Measurements from ENCODE around the gene DNM2.
"Not testable (repeated sequence)": the region's sequence is repeated elsewhere in the genome, so short reads cannot be mapped to it uniquely, and the experiment has no call there.

Gene DNM2

DNA sequence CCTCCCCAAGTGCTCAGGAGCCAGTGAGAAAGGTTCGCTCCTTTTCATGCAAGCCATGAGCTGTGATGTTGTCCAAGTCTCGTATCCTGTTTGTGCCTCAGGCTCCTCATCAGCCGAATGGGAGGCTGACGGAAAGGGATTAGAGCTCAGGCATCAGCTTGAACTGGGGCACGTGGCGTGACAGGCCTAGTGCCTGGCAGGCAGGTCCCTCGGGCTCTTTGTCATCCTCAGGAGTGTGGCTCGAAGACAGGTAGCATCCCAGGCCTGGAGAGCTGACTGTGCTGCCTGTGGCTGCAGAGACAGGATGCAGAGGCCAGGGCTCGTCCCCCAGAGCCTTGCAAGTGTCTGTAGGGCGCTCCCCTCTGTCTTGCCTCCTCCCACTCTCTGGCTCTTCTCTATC is 38.5 kb downstream of the DNM2 start:
- no peak for DNase-seq

DNA sequence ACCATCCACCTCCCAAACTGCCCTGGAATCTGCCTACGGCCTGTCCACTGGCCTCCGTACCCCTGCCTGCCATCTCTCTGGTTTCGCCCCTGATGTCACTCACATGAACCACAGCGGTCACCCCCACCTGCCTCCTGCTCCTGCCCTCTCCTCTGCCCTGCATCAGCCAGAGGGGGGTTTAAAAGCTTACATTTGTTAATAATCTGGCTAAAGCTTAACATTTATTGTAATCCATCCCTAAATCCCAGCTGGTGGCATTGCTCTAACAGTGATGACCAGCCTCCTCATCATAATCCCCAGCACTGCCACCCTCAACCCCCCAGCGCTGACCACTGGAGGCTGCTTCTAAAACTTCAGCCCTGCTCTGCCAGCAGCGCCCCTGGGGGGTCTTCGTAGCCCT is 38.9 kb downstream of the DNM2 start:
- DNase-seq, result no peak

DNA sequence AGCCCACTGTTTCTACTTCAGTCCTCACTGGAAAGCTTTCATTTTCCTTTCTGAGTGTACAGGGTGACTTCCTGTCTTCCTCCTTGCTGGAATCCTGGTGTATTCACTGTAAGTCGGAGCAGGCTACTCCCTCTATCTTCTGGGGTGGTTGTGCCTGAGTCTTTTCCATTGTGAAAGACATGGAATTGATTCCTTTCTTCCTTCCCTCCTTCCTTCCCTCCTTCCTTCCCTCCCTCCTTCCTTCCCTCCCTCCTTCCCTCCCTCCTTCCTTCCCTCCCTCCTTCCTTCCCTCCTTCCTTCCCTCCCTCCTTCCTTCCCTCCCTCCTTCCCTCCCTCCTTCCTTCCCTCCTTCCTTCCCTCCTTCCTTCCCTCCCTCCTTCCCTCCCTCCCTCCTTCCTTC is 40.2 kb downstream of the DNM2 start:
- not testable (repeated sequence) for DNase-seq

DNA sequence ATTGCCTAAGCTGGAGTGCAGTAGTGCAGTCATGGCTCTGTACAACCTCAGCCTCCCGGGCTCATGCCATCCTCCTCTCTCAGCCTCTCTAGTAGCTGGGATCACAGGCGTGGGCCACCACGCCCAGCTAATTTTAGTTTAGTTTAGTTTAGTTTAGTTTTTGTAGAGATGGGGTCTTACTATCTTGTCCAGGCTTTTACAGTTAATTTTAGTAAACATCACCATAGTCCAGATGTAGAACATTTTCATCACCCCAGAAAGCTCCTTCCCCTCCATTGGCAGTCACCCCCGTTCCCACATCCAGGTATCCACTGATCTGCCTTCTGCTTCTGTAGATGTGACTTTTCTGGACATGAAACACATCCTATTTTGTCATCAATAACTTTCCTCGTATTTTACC is 41.1 kb downstream of the DNM2 start:
- no peak for DNase-seq

DNA sequence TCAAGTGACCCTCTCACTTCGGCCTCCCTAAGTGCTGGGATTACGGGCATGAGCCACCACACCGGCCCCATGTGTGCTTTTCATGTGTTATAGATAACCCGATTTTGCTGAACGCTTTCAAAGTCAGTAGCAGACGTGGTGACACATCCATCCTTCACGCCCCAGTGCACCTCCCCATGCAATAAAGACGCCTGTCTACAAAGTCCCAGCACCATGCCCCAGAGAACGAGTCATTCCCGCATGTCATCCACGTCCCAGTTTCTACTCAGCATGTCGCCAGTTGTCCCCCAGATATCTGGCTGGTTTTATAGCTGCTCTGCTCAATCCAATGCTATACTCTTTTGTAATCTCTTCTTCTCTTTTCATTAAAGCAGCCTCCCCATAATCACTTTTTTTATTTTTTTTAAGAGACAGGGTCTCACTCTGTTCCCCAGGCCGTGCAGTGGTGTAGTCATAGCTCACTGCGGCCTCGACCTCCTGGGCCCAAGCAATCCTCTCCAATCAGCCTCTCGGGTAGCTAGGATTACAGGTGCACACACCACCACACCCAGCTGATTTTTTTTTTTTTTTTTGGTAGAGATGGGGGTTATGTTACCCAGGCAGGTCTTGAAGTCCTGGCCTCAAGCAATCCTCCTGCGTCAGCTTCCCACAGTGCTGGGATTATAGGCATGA is 42.5 kb downstream of the DNM2 start:
- no peak for DNase-seq

DNA sequence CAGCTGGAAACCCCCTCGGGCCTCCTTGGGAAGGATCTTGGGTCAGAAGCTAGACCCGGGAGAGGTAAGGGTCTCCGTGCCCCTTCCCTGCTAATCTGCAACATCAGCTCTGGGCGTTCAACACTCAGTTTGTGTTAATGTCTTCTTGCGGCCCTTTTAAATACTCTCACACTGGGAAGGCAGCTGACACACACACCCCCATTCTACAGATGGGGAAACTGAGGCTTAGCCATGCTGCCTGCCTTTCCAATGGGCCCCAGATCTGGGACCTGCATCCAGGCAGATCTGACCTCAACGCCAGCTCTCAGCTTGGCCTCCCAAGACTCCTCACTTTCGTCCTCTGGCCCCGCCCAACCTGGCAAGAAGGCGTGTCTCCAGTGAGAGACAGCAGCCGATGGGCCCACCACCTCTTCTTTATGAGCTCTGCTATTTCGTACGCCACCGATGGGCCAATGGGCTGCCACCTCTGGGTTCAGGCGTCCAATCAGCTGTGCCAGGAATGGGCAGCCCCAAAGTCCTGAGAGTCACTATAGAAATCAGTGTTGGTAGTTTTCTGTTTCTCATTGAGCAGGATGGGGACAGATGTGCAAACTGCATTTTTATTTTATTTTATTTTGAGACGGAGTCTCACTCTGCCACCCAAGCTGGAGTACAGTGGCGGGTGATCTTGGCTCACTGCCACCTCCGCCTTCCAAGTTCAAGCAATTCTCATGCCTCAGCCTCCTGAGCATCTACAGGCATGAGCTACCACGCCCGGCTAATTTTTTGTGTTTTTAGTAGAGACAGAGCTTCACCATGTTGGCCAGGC is 43.8 kb downstream of the DNM2 start:
- DNase-seq, result no peak

DNA sequence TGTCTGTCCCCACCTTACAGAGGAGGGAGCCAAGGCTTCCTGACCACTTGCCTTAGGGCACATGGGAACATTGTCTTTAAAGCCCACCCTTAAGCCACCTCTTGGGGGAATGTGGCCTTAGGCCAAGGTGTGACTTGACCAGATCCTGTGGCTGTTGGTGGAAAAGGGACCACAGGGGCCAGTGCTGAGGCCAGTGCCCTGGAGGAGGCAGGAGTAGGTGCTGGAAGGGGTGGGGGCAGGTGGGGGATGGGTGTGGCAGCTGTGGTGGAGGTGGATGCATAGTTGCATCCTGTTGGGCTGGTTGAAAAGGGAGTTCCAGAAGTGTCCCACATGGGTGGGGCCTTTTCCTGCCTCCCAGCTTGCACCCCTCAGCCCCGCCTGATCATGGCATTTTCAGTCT is 44.8 kb downstream of the DNM2 start:
- DNase-seq, result peak; percentile 42

DNA sequence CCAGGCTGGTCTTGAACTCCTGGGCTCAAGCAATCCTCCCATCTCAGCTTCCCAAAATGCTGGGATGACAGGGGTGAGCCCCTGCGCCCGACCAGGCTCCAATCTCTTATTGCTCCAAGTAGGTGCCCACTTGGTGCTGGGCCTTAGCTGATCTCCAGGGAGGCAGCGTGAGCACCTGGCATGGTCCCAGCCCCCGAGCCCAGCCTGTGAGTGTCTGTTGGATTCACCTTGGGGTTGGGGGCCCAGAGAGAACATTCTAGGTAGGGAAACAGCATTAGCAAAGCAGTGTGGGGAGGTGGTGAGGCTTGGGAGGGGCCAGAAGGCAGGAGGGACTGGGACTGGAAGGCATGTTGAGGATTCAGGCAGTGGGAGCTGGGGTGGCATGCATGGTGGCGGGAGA is 45.5 kb downstream of the DNM2 start:
- DNase-seq, result no peak

DNA sequence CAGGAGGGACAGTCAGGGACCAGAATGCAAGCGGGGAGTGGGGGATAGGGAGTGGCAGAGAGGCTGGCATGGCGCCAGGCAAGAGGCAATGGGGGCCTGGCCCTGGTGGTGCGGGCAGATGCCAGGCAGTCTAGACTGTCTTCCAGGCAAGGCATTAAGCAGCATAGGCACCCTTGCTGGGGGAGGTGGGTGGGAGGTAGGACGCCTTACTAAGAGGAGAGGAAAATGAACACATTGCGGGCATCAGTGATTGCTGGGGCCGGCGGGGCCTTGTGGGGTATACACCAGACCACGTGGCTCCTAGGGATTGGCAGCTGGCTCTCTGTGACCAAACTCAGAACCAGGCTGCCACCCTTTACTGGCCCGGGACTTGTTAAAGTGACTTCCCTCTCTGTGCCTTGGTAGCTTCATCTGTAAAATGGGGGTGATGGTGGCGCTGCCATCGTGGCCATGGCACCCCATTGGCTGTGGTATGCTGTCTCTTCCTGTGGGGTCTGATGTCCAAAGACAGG is 46.0 kb downstream of the DNM2 start:
- no peak for DNase-seq

DNA sequence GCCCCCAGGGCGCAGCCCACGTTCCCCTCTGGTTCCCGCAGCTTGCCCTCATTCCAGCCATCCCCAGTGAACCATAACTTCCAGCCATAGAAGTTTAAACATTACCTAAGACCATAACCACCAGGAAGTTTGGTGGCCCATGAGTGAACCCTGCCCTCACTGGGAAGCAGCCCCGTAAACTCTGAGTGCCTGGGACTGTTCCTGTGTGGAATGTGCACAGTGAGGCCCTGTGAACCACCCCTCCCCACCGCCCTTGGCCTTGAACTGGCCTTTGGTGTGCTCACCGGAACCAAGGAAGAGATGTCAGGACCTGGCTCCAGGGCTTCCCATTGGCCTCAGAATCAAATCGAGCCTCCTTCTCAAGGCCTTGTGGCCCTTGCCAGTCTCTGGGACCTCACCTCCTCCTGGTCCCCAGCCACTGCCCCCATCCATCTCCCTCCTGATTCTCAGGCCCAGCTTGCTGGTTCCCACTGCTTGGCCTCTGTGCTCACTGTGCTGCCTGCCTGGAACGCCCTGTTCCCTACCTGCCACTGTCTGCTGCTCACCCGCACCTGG is 46.5 kb downstream of the DNM2 start:
- DNase-seq, result no peak

DNA sequence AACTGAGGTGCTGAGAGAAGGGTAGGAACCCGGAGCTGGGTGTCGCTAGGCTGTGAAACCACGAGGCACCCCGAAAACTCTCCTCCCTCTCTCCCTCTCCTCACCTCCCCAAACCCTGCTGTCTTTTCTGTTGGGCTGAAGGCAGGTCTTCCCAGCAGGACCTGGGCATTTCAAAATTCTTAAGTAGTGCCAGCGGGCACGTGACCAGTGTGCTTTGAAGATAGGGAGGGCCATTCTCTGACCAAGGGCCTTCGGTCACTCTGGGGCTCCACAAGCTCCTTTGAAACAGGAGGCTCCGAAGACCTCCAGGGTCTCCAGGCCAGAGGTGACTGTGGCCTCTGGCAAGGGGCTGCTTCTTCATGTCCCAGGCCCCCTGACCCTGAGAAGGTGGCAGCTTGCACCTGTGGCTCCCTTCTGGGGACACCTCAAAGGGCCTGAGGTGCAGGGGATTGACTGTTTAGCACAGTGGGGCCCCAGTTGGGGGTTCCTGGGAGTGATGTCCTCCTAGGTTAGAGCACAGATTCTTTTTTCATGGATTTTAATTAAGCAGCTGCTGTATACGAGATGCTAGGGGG is 48.3 kb downstream of the DNM2 start:
- no peak for DNase-seq

DNA sequence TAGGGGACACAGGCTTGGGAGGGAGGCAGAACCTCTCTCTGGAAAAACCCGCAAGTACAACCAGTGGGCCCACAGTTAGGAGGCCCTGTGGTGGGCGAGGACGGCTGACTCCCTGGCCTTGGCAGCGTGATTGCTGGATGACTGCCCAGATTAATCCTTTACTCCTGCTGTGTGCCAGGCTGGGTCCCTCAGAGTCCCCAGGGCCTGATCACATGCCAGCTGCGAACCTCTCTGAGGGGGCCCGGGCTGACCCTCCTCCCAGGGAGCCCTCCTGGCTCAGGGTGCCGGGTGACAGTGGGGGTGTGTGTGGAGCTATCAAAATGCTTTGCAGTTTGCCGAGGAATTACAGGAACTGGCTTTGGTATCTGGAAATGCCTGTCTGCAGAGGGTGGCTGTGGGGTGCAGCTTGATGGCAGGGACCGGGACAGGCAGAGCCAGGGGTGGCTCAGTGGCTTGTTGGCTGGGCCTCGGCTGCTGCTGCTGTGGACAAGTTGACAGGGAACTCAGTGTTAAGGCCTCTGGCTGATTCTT is 48.9 kb downstream of the DNM2 start:
- no peak for DNase-seq

DNA sequence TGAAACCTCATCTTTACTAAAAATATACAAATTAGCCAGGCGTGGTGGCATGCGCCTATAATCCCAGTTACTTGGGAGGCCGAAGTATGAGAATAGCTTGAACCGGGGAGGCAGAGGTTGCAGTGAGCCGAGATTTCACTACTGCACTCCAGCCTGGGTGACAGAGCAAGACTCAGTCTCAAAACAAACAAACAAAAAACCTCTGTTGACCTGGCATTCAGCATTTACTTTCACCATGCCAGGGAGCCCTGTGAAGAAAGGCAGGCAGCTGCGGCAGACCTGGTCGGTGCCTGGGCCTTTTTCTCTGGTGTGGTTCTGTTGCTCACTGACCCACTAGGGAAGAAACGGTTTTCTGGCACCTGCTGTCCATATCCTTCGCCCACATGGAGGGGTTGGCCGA is 49.8 kb downstream of the DNM2 start:
- DNase-seq, result no peak

DNA sequence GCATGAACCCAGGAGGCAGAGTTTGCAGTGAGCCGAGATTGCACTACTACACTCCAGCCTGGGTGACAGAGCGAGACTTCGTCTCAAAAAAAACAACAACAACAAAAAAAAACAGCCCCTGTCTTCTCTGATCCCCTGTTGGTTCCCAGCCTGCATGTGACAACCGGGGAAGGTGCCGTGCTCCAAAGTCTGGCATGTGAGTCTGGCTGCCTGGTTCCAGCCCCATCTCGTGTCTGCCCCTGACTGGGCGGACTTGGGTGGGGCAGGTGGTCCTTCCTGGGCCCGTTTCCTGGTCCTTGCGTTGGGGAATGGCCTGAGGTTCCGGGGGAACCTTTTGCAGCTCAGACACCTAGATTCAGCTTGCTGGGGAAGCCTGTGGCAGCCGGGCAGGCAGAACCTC is 50.5 kb downstream of the DNM2 start:
- DNase-seq, result no peak

DNA sequence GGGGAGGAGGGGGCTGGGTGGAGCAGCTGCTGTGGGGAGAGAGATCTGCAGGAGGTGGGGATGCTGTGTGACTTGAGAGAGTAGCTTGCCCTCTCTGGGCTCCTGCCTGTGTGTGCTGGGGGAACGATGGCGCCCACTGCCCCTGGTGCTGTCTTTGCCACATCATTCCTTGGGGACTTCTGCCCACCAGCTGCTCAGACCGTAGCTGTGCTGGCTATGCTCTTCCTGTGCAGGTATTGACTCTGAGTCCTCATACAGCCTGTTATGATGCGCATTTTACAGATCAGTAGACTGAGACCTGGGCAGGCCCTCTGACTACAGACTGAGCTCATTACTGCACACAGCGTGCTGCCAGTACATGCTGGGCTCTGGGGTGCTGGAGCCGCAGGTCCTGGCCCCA is 51.1 kb downstream of the DNM2 start:
- DNase-seq, result no peak

DNA sequence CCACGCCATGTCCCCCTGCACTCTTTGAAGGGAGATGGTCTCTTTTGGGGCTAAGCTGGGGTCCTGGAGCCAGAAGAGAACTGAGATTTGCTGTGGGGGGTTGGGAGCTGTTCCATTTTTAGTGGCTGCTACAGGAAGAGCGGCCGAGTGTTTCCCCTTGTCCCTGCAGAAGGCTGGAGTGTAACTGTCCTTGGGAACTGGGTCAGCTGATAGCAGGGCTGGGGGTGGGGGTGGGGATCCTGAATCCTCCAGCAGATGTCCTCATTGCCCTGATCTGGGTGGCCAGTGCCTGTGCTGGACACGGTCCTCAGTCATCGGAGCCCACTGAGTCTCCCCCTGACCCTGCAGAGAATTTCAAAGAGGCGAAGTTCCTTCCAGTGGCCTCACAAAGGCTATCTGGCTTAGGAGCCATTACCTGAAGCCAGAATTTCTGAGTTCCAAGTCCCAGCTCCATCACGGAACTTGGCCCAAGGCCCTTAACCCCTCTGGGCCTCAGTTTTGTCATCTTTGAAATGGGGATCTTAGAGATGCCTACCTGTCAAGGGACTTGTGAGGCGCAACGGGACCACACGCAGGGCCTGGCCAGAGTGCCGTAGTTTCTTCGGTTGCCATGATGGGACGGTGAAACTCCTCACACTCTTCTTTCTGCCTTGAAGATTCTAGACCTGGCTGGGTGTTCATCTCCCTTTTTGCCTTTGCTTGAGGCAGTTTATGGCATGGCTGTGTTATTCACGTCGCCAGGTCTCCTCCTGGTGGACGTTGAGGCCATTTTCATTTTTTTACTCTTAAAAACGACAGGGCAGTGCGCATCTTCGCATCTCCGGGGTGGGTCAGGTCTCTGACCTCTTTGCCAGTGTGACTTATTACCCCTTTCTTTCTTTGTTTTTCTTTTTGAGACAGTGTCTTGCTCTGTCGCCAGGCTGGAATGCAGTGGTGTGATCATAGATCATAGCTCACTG is 51.9 kb downstream of the DNM2 start:
- DNase-seq, result no peak

DNA sequence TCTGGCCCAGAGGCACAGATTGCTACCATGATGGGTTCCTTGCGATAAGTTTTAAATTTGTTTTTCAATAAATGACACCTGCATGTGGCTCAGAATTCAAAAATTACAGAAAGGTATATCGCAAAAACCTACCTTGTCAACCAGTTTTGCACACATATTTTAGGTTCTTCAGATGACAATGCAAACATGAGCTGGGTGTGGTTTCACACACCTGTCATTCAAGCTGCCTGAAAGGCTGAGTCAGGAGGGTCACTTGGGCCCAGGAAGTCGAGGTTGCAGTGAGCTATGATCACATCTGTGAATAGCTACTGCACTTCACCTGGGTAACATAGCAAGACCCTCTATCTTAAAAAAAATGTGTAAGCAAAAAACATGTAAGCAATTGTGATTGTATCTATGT is 56.1 kb downstream of the DNM2 start:
- no peak for DNase-seq

DNA sequence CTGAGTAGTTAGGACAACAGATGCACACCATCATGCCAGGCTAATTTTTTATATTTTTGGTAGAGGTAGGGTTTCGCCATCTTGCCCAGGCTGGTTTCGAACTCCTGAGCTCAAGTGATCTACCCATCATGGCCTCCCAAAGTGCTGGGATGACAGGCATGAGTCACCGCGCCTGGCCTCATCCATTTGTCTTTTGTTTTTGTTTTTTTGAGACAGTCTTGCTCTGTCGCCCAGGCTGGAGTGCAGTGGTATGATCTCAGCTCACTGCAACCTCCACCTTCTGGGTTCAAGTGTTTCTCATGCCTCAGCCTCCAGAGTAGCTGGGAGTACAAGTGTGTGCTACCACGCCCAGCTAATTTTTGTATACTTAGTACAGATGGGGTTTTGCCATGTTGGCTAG is 57.0 kb downstream of the DNM2 start:
- DNase-seq, result no peak

DNA sequence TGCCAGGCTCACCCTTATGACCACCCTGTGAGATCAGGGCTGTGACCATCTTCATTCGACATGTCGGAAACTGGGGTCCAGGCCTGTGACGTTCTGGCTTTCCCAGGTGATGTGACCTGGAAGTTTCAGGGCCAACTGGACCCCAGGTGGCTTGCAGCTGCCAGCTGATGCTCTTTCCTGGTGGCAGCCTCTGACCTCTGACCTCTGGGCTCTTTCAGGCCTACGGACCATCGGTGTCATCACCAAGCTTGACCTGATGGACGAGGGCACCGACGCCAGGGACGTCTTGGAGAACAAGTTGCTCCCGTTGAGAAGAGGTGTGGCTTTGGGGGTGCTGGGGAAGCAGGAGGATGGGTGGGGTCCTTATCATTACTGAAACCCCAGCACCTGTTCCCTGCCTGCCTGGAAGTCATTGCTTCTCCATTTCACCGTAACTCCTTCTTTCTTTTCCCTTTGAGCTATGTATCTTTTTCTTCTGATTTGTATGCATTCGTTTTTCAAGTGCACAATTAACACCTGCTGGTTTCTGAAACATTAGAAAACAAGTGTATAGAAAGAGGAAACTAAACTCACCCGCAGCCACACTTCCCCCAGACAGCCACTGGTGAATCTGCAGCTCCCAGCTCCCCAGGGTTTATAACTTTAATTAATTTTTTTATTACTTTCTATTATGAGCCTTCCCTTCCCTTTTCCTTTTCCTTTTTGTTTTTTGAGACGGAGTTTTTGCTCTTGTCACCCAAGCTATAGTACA is 59.2 kb downstream of the DNM2 start:
- DNase-seq, result no peak

DNA sequence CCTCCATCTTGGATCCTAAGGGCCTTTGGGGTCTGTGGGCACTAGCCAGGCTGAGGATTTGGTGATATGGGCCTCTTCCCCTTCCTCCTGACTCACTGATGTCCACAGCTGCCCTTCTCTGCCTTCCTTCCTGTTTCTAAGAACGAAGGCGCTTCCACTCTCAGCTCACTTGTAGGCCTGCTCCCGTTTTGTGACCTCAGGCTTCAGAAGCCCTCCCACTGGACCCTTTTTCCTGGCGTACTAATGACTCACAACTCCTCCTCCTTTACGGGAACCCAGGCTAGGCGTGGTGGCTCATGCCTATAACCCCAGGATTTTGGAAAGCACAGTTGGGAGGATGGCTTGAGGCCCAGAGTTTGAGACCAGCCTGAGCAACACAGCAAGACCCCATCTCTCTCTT is 62.5 kb downstream of the DNM2 start:
- DNase-seq, result no peak

DNA sequence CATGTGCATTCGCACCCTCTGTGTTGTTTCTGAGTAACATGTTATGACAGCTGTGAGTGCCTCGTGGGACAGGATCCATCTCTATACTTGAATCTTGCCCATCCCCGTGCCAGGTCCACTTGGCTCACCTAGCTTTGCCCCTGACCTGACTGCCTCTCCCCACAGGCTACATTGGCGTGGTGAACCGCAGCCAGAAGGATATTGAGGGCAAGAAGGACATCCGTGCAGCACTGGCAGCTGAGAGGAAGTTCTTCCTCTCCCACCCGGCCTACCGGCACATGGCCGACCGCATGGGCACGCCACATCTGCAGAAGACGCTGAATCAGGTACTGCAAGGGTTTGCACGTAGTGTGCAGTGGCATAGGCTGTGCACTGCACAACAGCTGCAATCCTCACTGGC is 64.9 kb downstream of the DNM2 start:
- DNase-seq, result no peak

DNA sequence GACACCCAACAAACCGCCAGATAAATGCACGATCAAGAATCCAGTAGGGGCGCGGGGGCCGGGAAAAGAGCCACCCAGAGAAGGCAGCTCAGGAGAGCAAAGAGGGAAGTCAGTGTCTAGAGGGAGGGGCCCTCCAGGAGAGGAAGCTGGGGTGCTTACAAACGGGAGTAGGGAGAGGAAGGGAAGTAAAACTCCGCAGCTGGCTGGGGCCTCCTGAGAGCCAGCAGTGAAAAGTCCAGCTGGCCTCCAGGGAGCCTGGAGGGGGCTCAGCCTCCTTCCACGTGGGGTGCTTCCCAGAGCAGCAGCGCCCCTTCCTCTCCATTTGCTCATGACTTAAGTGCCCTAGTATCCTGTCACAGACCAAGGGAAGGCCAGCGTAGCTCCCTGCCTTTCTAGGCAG is 66.4 kb downstream of the DNM2 start:
- no peak for DNase-seq

Data from central memory CD4-positive, alpha-beta T cell (primary cell).